ENCODE results near the gene RLF.

The RLF gene

DNA sequence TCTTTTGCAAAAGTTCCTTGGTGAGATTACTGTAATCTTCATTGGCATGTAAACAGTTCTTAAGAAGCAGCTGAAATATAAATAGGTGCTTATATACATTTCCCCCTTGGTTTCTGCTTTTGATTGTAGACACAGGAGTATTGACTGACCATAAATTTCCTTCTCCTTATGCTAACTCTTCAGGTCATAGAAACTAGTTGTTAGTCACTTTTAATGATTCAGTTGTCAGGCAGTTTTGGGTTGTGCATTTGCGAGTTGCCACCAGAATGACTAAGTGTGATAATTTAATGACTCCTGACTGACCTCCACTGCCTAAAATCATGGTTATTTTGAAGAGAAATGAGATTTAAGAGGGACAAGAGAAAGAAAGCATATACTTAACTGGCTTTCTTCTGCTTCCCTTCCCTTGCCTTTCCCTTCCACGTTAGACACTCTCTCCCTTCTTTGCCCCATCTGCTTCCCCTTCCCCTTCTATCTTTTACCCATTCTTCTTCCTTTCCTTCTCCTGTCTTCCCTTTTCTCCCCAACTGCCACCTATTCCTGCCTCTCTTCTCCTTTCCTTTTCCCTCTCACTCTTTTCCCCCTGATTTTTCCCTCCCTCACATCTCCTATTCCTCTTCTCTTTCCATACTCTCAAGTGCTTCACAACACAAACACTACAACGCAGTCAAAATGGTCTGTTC, 109.1 kb downstream of the RLF start:
- DNase-seq (ENCODE audit: low read depth in 2 of 2): no peak

DNA sequence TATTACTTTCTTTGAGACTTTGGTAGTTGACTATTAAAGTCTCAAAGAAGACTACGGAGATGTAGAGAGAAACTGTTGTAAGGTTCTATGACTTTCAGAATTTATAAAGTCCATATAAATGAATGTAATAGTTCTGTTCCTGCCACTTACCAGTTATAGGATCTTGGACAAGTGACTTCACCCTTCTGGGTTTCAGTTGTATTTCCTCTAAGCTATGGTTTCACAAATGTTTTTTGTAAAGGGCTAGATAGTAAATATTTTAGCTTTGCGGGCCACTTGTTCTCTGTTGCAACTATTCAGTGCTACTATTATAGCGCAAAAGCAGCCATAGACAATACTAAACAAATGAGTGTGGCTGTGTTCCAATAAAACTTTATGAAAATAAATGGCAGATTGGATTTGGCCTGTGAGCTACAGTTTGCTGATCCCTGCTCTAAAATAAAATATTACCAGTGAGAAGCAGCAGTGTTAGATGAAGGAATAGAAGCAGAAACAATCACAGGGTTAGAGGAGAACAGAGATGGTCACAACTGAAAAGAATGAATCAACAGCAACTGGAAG, 111.5 kb downstream of the RLF start:
- no peak for DNase-seq (ENCODE audit: low read depth in 2 of 2)

DNA sequence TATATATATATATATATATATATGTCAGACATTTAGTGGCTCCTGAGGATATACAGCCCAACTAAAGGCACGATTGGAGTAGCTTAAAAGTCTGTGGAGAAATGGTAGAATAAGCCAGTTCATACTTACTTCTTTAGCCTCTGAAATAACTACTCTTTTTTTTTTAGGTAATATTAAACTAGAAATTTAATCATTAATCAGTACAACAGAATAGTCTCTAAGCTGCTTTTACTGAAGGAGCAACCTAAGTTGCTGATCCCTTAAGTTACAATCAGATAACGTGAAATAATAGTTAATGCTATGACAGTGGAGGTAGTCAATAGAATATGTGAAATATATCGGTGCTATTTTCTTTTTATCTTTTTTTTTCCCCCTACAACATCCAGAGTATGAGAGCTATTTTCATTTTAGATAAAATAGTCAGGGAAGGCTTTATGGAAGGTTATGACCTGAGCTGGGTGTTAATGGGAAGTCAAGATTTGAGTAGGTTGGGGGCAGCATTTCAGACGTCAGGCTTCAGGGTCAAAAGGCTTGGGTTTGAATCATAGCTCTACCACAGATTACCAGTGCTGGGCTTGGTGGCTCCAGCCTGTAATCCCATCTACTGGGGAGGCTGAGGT, 112.5 kb downstream of the RLF start:
- DNase-seq (ENCODE audit: low read depth in 2 of 2): no peak

DNA sequence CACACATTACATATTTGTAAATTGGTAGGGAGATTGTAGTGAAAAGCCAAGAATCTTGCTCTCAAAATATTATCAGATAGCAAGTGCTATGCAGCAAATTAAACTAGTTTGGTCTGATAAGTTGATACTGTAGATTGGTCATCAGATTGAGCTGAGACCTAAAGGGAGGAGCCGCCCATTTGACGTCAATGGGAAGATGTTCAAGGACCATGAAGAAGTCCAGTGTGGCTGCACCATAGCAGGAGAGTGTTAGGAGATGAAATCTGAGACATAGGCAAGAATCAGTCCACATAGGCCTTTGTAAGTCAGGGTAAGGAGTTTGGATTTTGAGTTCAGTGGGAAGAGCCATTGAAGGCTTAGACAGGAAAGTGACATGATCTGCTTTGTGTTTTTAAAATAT, 113.1 kb downstream of the RLF start:
- DNase-seq (ENCODE audit: low read depth in 2 of 2): no peak

DNA sequence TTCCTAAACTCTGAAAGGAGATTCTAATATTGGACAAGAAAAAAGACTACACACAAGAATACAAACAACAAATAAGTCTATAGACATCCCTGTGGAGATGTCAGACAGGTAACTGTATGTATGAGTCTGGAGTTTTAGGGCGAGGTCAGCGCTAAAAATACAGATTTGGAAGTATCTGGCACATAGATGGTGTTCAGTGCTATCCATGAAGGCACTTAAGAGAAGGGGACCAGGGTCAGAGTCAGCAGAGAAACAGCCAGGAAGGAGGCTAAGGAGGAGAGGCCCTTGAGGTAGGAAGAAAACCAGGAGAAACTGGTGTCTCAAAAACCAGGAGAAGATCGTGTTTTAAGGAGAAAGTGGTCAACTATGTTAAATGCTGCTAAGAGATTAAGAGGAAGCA, 114.9 kb downstream of the RLF start:
- no peak for DNase-seq (ENCODE audit: low read depth in 2 of 2)

DNA sequence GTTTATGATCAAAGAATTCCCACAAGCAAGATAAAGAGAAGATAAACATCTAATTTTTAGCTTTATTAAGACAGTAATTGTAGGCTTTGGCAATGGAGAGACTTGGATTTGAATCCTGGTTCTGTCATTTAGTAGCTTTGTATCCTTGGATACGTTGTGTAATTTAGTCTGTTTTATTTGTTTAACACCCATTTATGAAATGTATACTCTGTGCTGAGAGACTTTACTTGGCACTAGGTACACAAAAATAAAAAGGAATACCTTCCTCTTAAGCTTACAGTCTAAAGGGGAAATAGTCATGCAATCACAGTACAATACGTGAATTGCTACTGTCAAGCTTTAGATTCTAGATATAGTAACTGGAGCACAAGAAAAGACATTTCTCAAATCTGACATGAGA, 120.7 kb downstream of the RLF start:
- no peak for DNase-seq (ENCODE audit: low read depth in 2 of 2)
